Smooth muscle cell (in vitro differentiated cells): ENCODE results near the gene SUSD4. TPM values are rescaled to one million over a fixed set of nuclear protein-coding genes. Genes with fewer than 3 reads are reported as not detected.

Experiments
- DNase-seq: peaks from one replicate; lab custom pipeline; 2025; ENCODE audit not compliant: unreplicated experiment; lab: John Stamatoyannopoulos, UW
- H2AFZ ChIP-seq: fragments of 200-600 bp; sonication (generic); 2 replicates; pipeline ENCODE4 v1.6.0; 2016; ENCODE audit warnings: antibody characterized with exemption, low read depth, mild to moderate bottlenecking
- H3F3A ChIP-seq: fragments of 200-600 bp; sonication (generic); 2 replicates; pipeline ENCODE4 v1.6.0; 2017; ENCODE audit warnings: antibody characterized with exemption, low read depth
- H3K27ac ChIP-seq: fragments of 200-600 bp; sonication (generic); 2 replicates; pipeline ENCODE4 v1.5.1; 2016; ENCODE audit warnings: low read depth, mild to moderate bottlenecking
- H3K27me3 ChIP-seq: fragments of 200-600 bp; sonication (generic); 2 replicates; pipeline ENCODE4 v1.6.1; 2016; ENCODE audit warnings: low read depth, mild to moderate bottlenecking
- H3K36me3 ChIP-seq: fragments of 200-600 bp; sonication (generic); 2 replicates; pipeline ENCODE4 v1.5.1; 2016; ENCODE audit warnings: low read depth
- H3K4me1 ChIP-seq: fragments of 200-600 bp; sonication (generic); 2 replicates; pipeline ENCODE4 v1.5.1; 2016; ENCODE audit warnings: low read depth
- H3K4me2 ChIP-seq: fragments of 200-600 bp; sonication (generic); 2 replicates; pipeline ENCODE4 v1.6.0; 2016; ENCODE audit warnings: mild to moderate bottlenecking
- H3K4me3 ChIP-seq: fragments of 200-600 bp; sonication (generic); 2 replicates; pipeline ENCODE4 v1.5.1; 2016; ENCODE audit warnings: mild to moderate bottlenecking
- H3K79me2 ChIP-seq: fragments of 200-600 bp; sonication (generic); 2 replicates; pipeline ENCODE4 v1.6.0; 2016; ENCODE audit warnings: low read depth, mild to moderate bottlenecking
- H3K9ac ChIP-seq: fragments of 200-600 bp; sonication (generic); 2 replicates; pipeline ENCODE4 v1.6.0; 2016; ENCODE audit warnings: low read depth
- H3K9me3 ChIP-seq: fragments of 200-600 bp; sonication (generic); replicated peaks from 2 replicates; pipeline ENCODE4 v1.5.1; 2016; ENCODE audit warnings: low read depth
- H4K20me1 ChIP-seq: fragments of 200-600 bp; sonication (generic); 2 replicates; pipeline ENCODE4 v1.6.0; 2016; ENCODE audit warnings: low read depth
- CTCF ChIP-seq: fragments of 200-600 bp; sonication (generic); IDR thresholded peaks from 2 replicates; pipeline ENCODE4 v1.5.1; 2017; ENCODE audit warnings: borderline replicate concordance, mild to moderate bottlenecking, antibody characterized with exemption; ENCODE audit not compliant: insufficient read depth, poor library complexity, severe bottlenecking
- WGBS: methylation state at CpG from one replicate; pipeline ENCODE4 v1.1.7; 2016; ENCODE audit warnings: low lambda C conversion rate; 5-methylcytosine and 5-hydroxymethylcytosine counted together
- polyA plus RNA-seq: library from polyadenylated mRNA; unstranded; fragments of >200 nt; fragmentation: Nextera tagmentation; extraction: Ambion mirVana; gene quantifications from 2 replicates; pipeline ENCODE4 v1.2.1, GENCODE V29; 2016
- total RNA-seq: library from RNA; depleted of rRNA; stranded (reverse); fragments of >200 nt; gene quantifications from 2 replicates; pipeline ENCODE4 v1.2.3, GENCODE V29; 2014

The SUSD4 gene
- total and polyA plus RNA-seq, 2 experiments from 2014 or later = 4.5 to 5.1 TPM

- no peaks in the 10 kb centered on the region for H3K9me3 ChIP-seq
- H3K4me1 ChIP-seq = no peaks in the 10 kb centered on the region
- no peak overlapping the region for H3K4me3 ChIP-seq
- H3K79me2 ChIP-seq = no peaks in the 10 kb centered on the region
- no peak overlapping the region for H2AFZ ChIP-seq
- no peaks in the 10 kb centered on the region for H4K20me1 ChIP-seq
- H3K4me2 ChIP-seq = no peak overlapping the region
- WGBS = 51% methylated on average over 4 of the region's 4 CpGs
- no peaks in the 10 kb centered on the region for H3K27me3 ChIP-seq
- no peaks in the 10 kb centered on the region for H3F3A ChIP-seq
- TF ChIP-seq CTCF = no peak
- H3K27ac ChIP-seq = no peak overlapping the region
- no peaks in the 10 kb centered on the region for H3K36me3 ChIP-seq
- no peak for DNase-seq
- no peak overlapping the region for H3K9ac ChIP-seq
Observed at GRCh38 chr1:223269006-223269405, 95.0 kb downstream of the SUSD4 start.

- WGBS = 64% methylated on average over 3 of the region's 3 CpGs
- Histone ChIP-seq H3K4me2 (no peak overlapping the region), H3K79me2 (no peaks in the 10 kb centered on the region), H4K20me1 (no peaks in the 10 kb centered on the region), H3F3A (no peaks in the 10 kb centered on the region), H3K4me3 (no peak overlapping the region), H3K36me3 (no peaks in the 10 kb centered on the region), H3K9ac (no peak overlapping the region), H3K4me1 (no peaks in the 10 kb centered on the region), H3K27me3 (no peaks in the 10 kb centered on the region), H2AFZ (no peak overlapping the region), H3K27ac (no peak overlapping the region), H3K9me3 (no peaks in the 10 kb centered on the region)
- DNase-seq = no peak
- no peak for TF ChIP-seq CTCF
Observed at GRCh38 chr1:223266632-223267172, 97.3 kb downstream of the SUSD4 start.

GRCh38 chr1:223264983-223265908, 98.7 kb downstream of the SUSD4 start:
- WGBS = 88% methylated on average over 10 of the region's 10 CpGs
- Histone ChIP-seq H4K20me1 (no peaks in the 10 kb centered on the region), H3K4me2 (no peak overlapping the region)

More at GRCh38 chr1:223264983-223265908, 98.7 kb downstream of the SUSD4 start:
- Histone ChIP-seq H3K79me2 (no peaks in the 10 kb centered on the region), H3K36me3 (no peaks in the 10 kb centered on the region), H3K9ac (no peak overlapping the region), H3K27me3 (no peaks in the 10 kb centered on the region), H3K4me3 (no peak overlapping the region), H2AFZ (no peak overlapping the region), H3K9me3 (no peaks in the 10 kb centered on the region), H3K4me1 (no peaks in the 10 kb centered on the region), H3F3A (no peaks in the 10 kb centered on the region), H3K27ac (no peak overlapping the region)
- no peak for DNase-seq
- TF ChIP-seq CTCF = no peak
